ENCODE data around the gene RFK.

Gene RFK

DNA sequence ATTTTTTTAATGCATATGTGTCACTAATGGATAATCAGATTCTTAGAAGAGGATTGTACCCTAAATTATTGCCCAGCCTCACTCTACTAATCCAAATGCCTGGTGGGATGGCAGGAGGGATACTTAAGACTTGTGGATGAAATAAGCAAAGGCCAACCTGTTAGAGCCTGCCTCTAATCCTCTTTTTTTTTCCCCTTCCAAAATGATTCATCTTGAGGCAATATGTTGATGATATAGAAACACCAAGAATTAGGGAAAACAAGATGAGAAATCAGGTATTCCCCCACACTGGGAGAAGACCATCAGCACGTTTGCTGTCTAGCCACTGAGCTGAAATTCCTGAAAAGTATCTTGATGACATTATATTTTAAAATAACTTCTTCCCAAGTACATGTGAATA lies 52.0 kb downstream of the RFK start:
- no peaks in the 10 kb centered on the region for H3K9me3 ChIP-seq (ENCODE audit: low read depth, low read length)
- H3K27ac ChIP-seq, result no peak overlapping the region
- no peak overlapping the region for H3K4me3 ChIP-seq
- no peaks in the 10 kb centered on the region for H3K36me3 ChIP-seq (ENCODE audit: insufficient read depth, low read length)
- TF ChIP-seq POLR2AphosphoS5 (IDR thresholded peaks at IDR 0.05; ENCODE audit: borderline replicate concordance, low read depth, low read length) (no peak), FOXP2 (optimal IDR thresholded peaks at IDR 0.05; ENCODE audit: control extremely low read depth, extremely low read length, insufficient read depth) (no peak), EZH2 (IDR thresholded peaks at IDR 0.05) (no peak)
- no peak overlapping the region for H3K9ac ChIP-seq (ENCODE audit: insufficient read length)
- no peak for DNase-seq (ENCODE audit: low read depth, low spot score)

DNA sequence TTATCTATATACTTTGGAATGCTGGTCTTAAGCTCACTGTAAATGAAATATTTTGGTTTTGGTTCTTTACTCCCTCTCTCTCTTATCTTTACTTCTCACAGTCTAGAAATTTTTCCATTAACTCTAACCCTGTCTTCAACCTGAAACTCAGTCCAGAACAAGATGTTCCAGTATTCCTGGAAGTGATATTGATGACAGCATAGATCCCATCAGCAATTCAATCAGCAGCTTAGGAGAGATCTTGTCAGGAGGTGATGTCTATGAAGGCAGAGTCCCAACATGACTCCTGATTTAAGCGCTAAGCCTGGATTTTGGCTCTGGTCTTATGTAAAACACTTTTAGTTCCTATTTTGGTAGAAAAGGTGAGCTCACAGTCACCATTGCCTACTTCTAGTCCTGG lies 52.6 kb downstream of the RFK start:
- Histone ChIP-seq H3K36me3 (ENCODE audit: insufficient read depth, low read length) (no peaks in the 10 kb centered on the region), H3K27ac (no peak overlapping the region), H3K9me3 (ENCODE audit: low read depth, low read length) (no peaks in the 10 kb centered on the region), H3K9ac (ENCODE audit: insufficient read length) (no peak overlapping the region), H3K4me3 (no peak overlapping the region)
- no peak for DNase-seq (ENCODE audit: low read depth, low spot score)
- TF ChIP-seq POLR2AphosphoS5 (IDR thresholded peaks at IDR 0.05; ENCODE audit: borderline replicate concordance, low read depth, low read length) (no peak), FOXP2 (optimal IDR thresholded peaks at IDR 0.05; ENCODE audit: control extremely low read depth, extremely low read length, insufficient read depth) (no peak), EZH2 (IDR thresholded peaks at IDR 0.05) (no peak)

DNA sequence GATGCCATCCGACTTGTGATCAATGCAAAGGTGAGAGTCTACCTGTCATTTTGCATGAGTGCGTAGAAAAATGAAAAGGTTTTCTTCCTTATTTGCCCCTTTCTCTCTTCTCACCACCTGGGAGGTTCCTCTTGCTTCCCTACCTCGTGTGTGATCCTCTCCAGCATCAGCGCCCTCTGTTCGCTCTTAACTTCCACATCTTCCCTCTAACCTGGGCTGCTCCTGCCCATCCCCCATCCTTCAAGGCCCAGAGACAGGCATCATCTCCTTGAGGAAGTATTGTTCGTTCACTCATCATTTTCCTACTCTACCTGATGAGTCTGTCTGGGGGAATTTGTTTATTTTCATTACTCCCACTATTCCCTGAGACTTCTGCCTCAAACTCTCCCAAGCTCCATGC lies 55.8 kb downstream of the RFK start:
- DNase-seq (ENCODE audit: low read depth, low spot score), result no peak
- Histone ChIP-seq H3K27ac (no peak overlapping the region), H3K36me3 (ENCODE audit: insufficient read depth, low read length) (no peaks in the 10 kb centered on the region), H3K4me3 (no peak overlapping the region), H3K9ac (ENCODE audit: insufficient read length) (no peak overlapping the region), H3K9me3 (ENCODE audit: low read depth, low read length) (no peaks in the 10 kb centered on the region)
- TF ChIP-seq EZH2 (IDR thresholded peaks at IDR 0.05), result no peak
- no peak for TF ChIP-seq FOXP2 (optimal IDR thresholded peaks at IDR 0.05; ENCODE audit: control extremely low read depth, extremely low read length, insufficient read depth)
- no peak for TF ChIP-seq POLR2AphosphoS5 (IDR thresholded peaks at IDR 0.05; ENCODE audit: borderline replicate concordance, low read depth, low read length)

DNA sequence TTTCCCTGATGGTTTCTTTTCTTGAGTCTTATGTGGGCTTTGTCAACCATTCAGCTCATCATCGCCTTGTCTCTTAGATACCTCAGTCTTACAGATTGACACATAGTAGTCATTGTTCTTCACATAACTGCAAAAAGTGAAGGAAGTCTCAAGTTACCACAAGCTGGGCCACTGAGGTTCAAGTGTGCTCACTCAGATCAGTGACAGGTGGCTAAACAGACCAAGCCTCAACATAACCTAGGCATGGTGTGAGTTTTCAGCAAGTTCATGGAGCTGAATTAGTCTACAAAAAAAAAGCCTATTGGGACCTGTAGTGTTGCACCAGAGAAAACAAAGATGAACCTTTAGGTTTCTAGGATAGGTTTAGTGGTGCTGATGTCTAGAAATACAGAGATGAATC lies 58.2 kb downstream of the RFK start:
- DNase-seq (ENCODE audit: low read depth, low spot score), result no peak
- Histone ChIP-seq H3K4me3 (no peak overlapping the region), H3K36me3 (ENCODE audit: insufficient read depth, low read length) (no peaks in the 10 kb centered on the region), H3K9me3 (ENCODE audit: low read depth, low read length) (no peaks in the 10 kb centered on the region), H3K27ac (no peak overlapping the region), H3K9ac (ENCODE audit: insufficient read length) (no peak overlapping the region)
- TF ChIP-seq POLR2AphosphoS5 (IDR thresholded peaks at IDR 0.05; ENCODE audit: borderline replicate concordance, low read depth, low read length) (no peak), FOXP2 (optimal IDR thresholded peaks at IDR 0.05; ENCODE audit: control extremely low read depth, extremely low read length, insufficient read depth) (no peak), EZH2 (IDR thresholded peaks at IDR 0.05) (no peak)

Data from SK-N-MC (cell line).